B cell (primary cell): ENCODE measurements around the gene SLC39A7. TPM values are rescaled to one million over a fixed set of nuclear protein-coding genes. Genes with fewer than 3 reads are reported as not detected.

Experiments used
- ATAC-seq: fragments of 200-7000 bp; cut with Tn5 transposase; one replicate; pipeline ENCODE4 v1.10.0; 2021; ENCODE audit warnings: low read depth, mild to moderate bottlenecking, moderate number of reproducible peaks, moderate library complexity
- CTCF ChIA-PET: fragments of 350-600 bp; sonication (Branson Sonifier 250); formaldehyde crosslinking; loops from one replicate; lab custom pipeline; 2021; ENCODE audit warnings: antibody characterized with exemption, inconsistent platforms; lab: Charles Lee
- POLR2A ChIA-PET: fragments of 350-600 bp; sonication (Branson Sonifier 250); formaldehyde crosslinking; loops from one replicate; lab custom pipeline; 2021; ENCODE audit warnings: antibody characterized with exemption; lab: Charles Lee
- DNase-seq: peaks from one replicate; pipeline ENCODE4 v3.0.0; 2013
- H2AFZ ChIP-seq: 2 replicates; pipeline ENCODE4 v1.6.1; 2012; ENCODE audit warnings: mild to moderate bottlenecking, low read depth, low read length; ENCODE audit not compliant: insufficient read depth, poor library complexity, severe bottlenecking
- H3K27ac ChIP-seq, 2 donors: 1 replicate in 1 of 2; 2 replicates in 1 of 2; pipeline ENCODE4 v1.5.1; 2012 to 2013; ENCODE audit warnings: low read length in 2 of 2, mild to moderate bottlenecking in 2 of 2, moderate library complexity in 1 of 2
- H3K27me3 ChIP-seq, 4 experiments: fragments of 200-600 bp in 1 of 4; sonication (generic) in 1 of 4; replicated peaks in 1 of 4; 1 replicate in 2 of 4; 2 replicates in 2 of 4; pipeline versions ENCODE4 v1.6.1 to v1.7.0; 2013 to 2016; ENCODE audit warnings: low read length in 3 of 4, mild to moderate bottlenecking in 2 of 4, mixed read lengths in 1 of 4, moderate library complexity in 1 of 4; ENCODE audit not compliant: insufficient read depth in 4 of 4, control insufficient read depth in 3 of 4; ENCODE audit errors: control extremely low read depth in 1 of 4
- H3K36me3 ChIP-seq, 2 experiments: replicated peaks in 1 of 2; 1 replicate in 1 of 2; 2 replicates in 1 of 2; pipeline versions ENCODE4 v1.6.1 to v1.7.1; 2013; ENCODE audit warnings: low read length in 1 of 2; ENCODE audit not compliant: insufficient read depth in 2 of 2, control insufficient read depth in 1 of 2; ENCODE audit errors: control extremely low read depth in 1 of 2, extremely low read depth in 1 of 2
- H3K4me1 ChIP-seq, 2 donors: fragments of 200-600 bp in 1 of 2; sonication (generic) in 1 of 2; 1 replicate in 1 of 2; 2 replicates in 1 of 2; pipeline versions ENCODE4 v1.5.1 to v1.6.1; 2013 to 2017; ENCODE audit warnings: low read length in 2 of 2; ENCODE audit not compliant: control insufficient read depth in 2 of 2, insufficient read depth in 2 of 2
- H3K4me2 ChIP-seq: replicated peaks from 2 replicates; pipeline ENCODE3; 2012; ENCODE audit warnings: mild to moderate bottlenecking, low read depth, low read length; ENCODE audit not compliant: poor library complexity, severe bottlenecking
- H3K4me3 ChIP-seq, 5 experiments: fragments of 200-600 bp in 1 of 5; sonication (generic) in 1 of 5; 1 replicate in 3 of 5; 2 replicates in 2 of 5; pipeline versions ENCODE4 v1.5.1 to v1.7.0; 2011 to 2016; ENCODE audit warnings: low read length in 4 of 5, mild to moderate bottlenecking in 4 of 5, low read depth in 2 of 5, control low read depth in 1 of 5, moderate library complexity in 1 of 5; ENCODE audit not compliant: insufficient read depth in 1 of 5; ENCODE audit errors: control extremely low read depth in 1 of 5, extremely low read depth in 1 of 5
- H3K79me2 ChIP-seq: fragments of 200-600 bp; sonication (generic); one replicate; pipeline ENCODE4 v1.6.0; 2016; ENCODE audit warnings: low read length; ENCODE audit not compliant: control insufficient read depth, insufficient read depth
- H3K9ac ChIP-seq: fragments of 200-600 bp; sonication (generic); 2 replicates; pipeline ENCODE4 v1.6.1; 2017; ENCODE audit warnings: mild to moderate bottlenecking, low read length, moderate library complexity
- H3K9me3 ChIP-seq, 3 donors: one replicate each; pipeline versions ENCODE4 v1.6.1 to v1.7.1; 2013; ENCODE audit warnings: low read length in 2 of 3; ENCODE audit not compliant: control insufficient read depth in 2 of 3, insufficient read depth in 1 of 3; ENCODE audit errors: control extremely low read depth in 1 of 3
- H4K20me1 ChIP-seq: 2 replicates; pipeline ENCODE4 v1.6.0; 2012; ENCODE audit warnings: mild to moderate bottlenecking, low read length; ENCODE audit not compliant: insufficient read depth, control insufficient read depth, poor library complexity, severe bottlenecking
- H3K27ac Mint-ChIP-seq: one replicate; pipeline ENCODE4 v1.8.0; 2021; ENCODE audit warnings: mixed read lengths
- H3K27me3 Mint-ChIP-seq: one replicate; pipeline ENCODE4 v1.8.0; 2021; ENCODE audit warnings: mixed read lengths
- H3K4me1 Mint-ChIP-seq: one replicate; pipeline ENCODE4 v1.8.0; 2021; ENCODE audit warnings: mixed read lengths
- H3K4me3 Mint-ChIP-seq: one replicate; pipeline ENCODE4 v1.8.0; 2021; ENCODE audit warnings: mixed read lengths
- H3K9me3 Mint-ChIP-seq: one replicate; pipeline ENCODE4 v1.8.0; 2022; ENCODE audit warnings: mixed read lengths; ENCODE audit not compliant: insufficient read depth
- EZH2 ChIP-seq: IDR thresholded peaks from 2 replicates; pipeline ENCODE4 v1.6.1; 2012; ENCODE audit warnings: borderline replicate concordance, low read depth, mild to moderate bottlenecking, moderate library complexity, low read length; ENCODE audit not compliant: insufficient read depth, poor library complexity, severe bottlenecking
- WGBS: methylation state at CpG from one replicate; pipeline ENCODE4 v1.1.5; 2013; ENCODE audit warnings: missing lambda C conversion rate; ENCODE audit not compliant: insufficient coverage; 5-methylcytosine and 5-hydroxymethylcytosine counted together
- intact Hi-C: fragments of 100-400 bp; cut with micrococcal nuclease; formaldehyde crosslinking; loops from one replicate; pipeline ENCODE4 v1.10.0; 2022
- polyA plus RNA-seq: library from polyadenylated mRNA; depleted of rRNA; stranded (reverse); fragments of >200 nt; gene quantifications from 2 replicates; pipeline ENCODE4 v1.2.3, GENCODE V29; 2012
- total RNA-seq, 2 donors: library from RNA; stranded (reverse); fragments of 120-200 nt in 1 of 2; gene quantifications; 1 replicate in 1 of 2; 2 replicates in 1 of 2; pipeline versions ENCODE4 v1.2.3 to v1.2.4, GENCODE V29; 2013 to 2022
- TF ChIP-seq, protein P1 (sequence below): fragments of 200-600 bp; IDR thresholded peaks from one replicate; pipeline ENCODE4 v1.8.0; 2022; ENCODE audit warnings: antibody characterized with exemption, mild to moderate bottlenecking

SLC39A7 gene
- total and polyA plus RNA-seq, 2 donors (not counting 1 experiment from before 2014, with no cell fraction given) = 18.7 to 29.6 TPM

DNA sequence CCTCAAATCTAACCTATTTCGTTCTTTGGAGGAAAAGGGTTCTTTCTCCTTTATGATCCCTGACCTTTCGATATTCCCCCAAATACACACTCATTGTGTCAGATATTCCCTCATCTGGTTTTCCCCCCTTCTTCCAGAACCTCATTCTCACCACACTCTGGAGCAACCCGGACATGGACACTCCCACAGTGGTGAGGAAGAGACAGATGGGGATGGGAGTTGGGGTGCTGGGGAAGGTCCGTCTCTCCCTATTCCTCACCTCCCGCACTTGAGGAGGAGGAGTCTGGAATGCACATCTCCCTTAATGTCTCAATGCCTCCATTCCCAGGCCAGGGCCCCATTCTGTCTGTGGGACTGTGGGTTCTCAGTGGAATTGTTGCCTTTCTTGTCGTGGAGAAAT, 1.3 kb downstream of the SLC39A7 start:
- no peaks in the 10 kb centered on the region for H3K27me3 Mint-ChIP-seq
- H3K4me2 ChIP-seq = peak overlapping the region; percentile 78
- CTCF ChIA-PET = no interaction called here
- peak overlapping the region in 1 of 5 experiments; percentile 83 for H3K4me3 ChIP-seq
- peaks cover 75% of the 10 kb centered on the region for H3K4me1 Mint-ChIP-seq
- H3K27ac ChIP-seq = no peak overlapping the region
- no peak overlapping the region for H3K27ac Mint-ChIP-seq
- intact Hi-C loops = loop anchor here (2.0 to 10.0 kb wide), 4 partner anchors 69 to 1227 kb away; partner anchors contain the start of genes AGPAT1, DXO, RGL2 and RNF5
- peaks cover 30 to 58% of the 10 kb centered on the region in 2 donors for H3K4me1 ChIP-seq
- TF ChIP-seq EZH2 = no peak
- TF ChIP-seq, protein P1, sequence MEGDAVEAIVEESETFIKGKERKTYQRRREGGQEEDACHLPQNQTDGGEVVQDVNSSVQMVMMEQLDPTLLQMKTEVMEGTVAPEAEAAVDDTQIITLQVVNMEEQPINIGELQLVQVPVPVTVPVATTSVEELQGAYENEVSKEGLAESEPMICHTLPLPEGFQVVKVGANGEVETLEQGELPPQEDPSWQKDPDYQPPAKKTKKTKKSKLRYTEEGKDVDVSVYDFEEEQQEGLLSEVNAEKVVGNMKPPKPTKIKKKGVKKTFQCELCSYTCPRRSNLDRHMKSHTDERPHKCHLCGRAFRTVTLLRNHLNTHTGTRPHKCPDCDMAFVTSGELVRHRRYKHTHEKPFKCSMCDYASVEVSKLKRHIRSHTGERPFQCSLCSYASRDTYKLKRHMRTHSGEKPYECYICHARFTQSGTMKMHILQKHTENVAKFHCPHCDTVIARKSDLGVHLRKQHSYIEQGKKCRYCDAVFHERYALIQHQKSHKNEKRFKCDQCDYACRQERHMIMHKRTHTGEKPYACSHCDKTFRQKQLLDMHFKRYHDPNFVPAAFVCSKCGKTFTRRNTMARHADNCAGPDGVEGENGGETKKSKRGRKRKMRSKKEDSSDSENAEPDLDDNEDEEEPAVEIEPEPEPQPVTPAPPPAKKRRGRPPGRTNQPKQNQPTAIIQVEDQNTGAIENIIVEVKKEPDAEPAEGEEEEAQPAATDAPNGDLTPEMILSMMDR = no peak
- no peaks in the 10 kb centered on the region for H3K9me3 Mint-ChIP-seq
- peaks cover 0 to 27% of the 10 kb centered on the region in 2 experiments for H3K36me3 ChIP-seq
- peaks cover 25% of the 10 kb centered on the region for H4K20me1 ChIP-seq
- ATAC-seq (no peak), DNase-seq (no peak)
- H3K9me3 ChIP-seq = no peaks in the 10 kb centered on the region
- no peak overlapping the region for H3K9ac ChIP-seq
- H3K79me2 ChIP-seq = peaks cover 55% of the 10 kb centered on the region
- H3K27me3 ChIP-seq = no peaks in the 10 kb centered on the region
- 89% methylated on average over 1 of the region's 6 CpGs for WGBS
- POLR2A ChIA-PET = no interaction called here
- no peak overlapping the region for H2AFZ ChIP-seq
- H3K4me3 Mint-ChIP-seq = peak overlapping the region; percentile 99

DNA sequence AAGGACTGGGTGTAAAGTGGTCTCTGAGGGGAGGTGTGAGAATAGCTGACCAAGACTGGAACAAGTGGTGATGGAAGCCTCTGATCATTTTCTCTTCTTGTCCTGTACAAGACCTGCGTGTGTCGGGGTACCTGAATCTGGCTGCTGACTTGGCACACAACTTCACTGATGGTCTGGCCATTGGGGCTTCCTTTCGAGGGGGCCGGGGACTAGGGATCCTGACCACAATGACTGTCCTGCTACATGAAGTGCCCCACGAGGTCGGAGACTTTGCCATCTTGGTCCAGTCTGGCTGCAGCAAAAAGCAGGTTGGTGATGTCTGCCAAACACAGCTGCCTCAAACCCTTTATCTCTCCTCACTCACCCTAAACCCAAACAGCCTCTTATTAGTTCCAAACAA, 2.1 kb downstream of the SLC39A7 start:
- Histone ChIP-seq H3K4me2 (no peak overlapping the region), H3K79me2 (peaks cover 51% of the 10 kb centered on the region)

More for the DNA sequence above, 2.1 kb downstream of the SLC39A7 start:
- H3K9me3 Mint-ChIP-seq = no peaks in the 10 kb centered on the region
- Histone ChIP-seq H3K36me3 (peaks cover 0 to 20% of the 10 kb centered on the region in 2 experiments), H3K9me3 (no peaks in the 10 kb centered on the region), H3K27me3 (no peaks in the 10 kb centered on the region), H3K27ac (no peak overlapping the region), H3K4me1 (peaks cover 33 to 58% of the 10 kb centered on the region in 2 donors), H2AFZ (no peak overlapping the region), H3K9ac (no peak overlapping the region), H3K4me3 (no peak overlapping the region), H4K20me1 (peaks cover 17% of the 10 kb centered on the region)
- intact Hi-C loops = loop anchor here (5.0 to 10.0 kb wide), 2 partner anchors 1025 to 1228 kb away; partner anchors contain the start of genes AGPAT1, DXO and RNF5
- H3K27me3 Mint-ChIP-seq = no peaks in the 10 kb centered on the region
- WGBS = 97% methylated on average over 6 of the region's 6 CpGs
- DNase-seq (no peak), ATAC-seq (no peak)
- ChIA-PET CTCF (interaction anchor here (0.6 to 0.9 kb wide), 2 partner anchors 142 to 359 kb away, joined by 3 read pairs; no protein-coding TSS in a partner anchor), POLR2A (no interaction called here)
- H3K4me3 Mint-ChIP-seq = peak overlapping the region; percentile 99
- H3K27ac Mint-ChIP-seq = peak overlapping the region; percentile 26
- TF ChIP-seq, protein P1 = no peak
- TF ChIP-seq EZH2 = no peak
- H3K4me1 Mint-ChIP-seq = peaks cover 69% of the 10 kb centered on the region
